Inflammatory macrophage treated with lipopolysaccharide for 1 hour (primary cell): Measurements from ENCODE around the gene STKLD1.

ENCODE experiments used
- DNase-seq, 2 donors: peaks; one replicate each; pipeline ENCODE4 v3.0.0-alpha.2; 2020 to 2022

Gene STKLD1

GRCh38 chr9:133420392-133420827, 44.2 kb downstream of the STKLD1 start:
- DNase-seq: peak; percentile 10 to 47

- peak in 1 of 2 donors; percentile 22 for DNase-seq
These were observed 45.7 kb downstream of the STKLD1 start, which contains the start of gene ADAMTS13 for GRCh38 chr9:133421615-133422542. ADAMTS13 (plus strand) TSS chr9:133422367; CDS start chr9:133422444, 77 bp downstream.

- DNase-seq: no peak
These were observed 47.0 kb downstream of the STKLD1 start for GRCh38 chr9:133423216-133423615.

GRCh38 chr9:133424187-133424586, 48.0 kb downstream of the STKLD1 start:
- DNase-seq: no peak

GRCh38 chr9:133425049-133425632, 49.0 kb downstream of the STKLD1 start:
- DNase-seq: no peak

- DNase-seq: no peak
These were observed 49.8 kb downstream of the STKLD1 start for GRCh38 chr9:133426011-133426410.

GRCh38 chr9:133427658-133428348, 51.6 kb downstream of the STKLD1 start:
- no peak for DNase-seq

- DNase-seq: no peak
These were observed 52.5 kb downstream of the STKLD1 start for GRCh38 chr9:133428617-133429101.

- no peak for DNase-seq
These were observed 53.0 kb downstream of the STKLD1 start for GRCh38 chr9:133429214-133429613.

- DNase-seq: no peak
These were observed 53.5 kb downstream of the STKLD1 start for GRCh38 chr9:133429641-133430161.

- DNase-seq: no peak
These were observed 54.1 kb downstream of the STKLD1 start for GRCh38 chr9:133430244-133430643.

- DNase-seq: no peak
These were observed 57.2 kb downstream of the STKLD1 start for GRCh38 chr9:133433351-133433843.

- no peak for DNase-seq
These were observed 60.5 kb downstream of the STKLD1 start for GRCh38 chr9:133436681-133437080.

- DNase-seq: peak in 1 of 2 donors; percentile 2
These were observed 61.8 kb downstream of the STKLD1 start for GRCh38 chr9:133437753-133438531.

GRCh38 chr9:133439337-133439736, 63.2 kb downstream of the STKLD1 start:
- DNase-seq: no peak

- no peak for DNase-seq
These were observed 64.7 kb downstream of the STKLD1 start for GRCh38 chr9:133440874-133441273.

GRCh38 chr9:133441571-133441970, 65.4 kb downstream of the STKLD1 start:
- DNase-seq: no peak

- DNase-seq: no peak
These were observed 67.1 kb downstream of the STKLD1 start for GRCh38 chr9:133443248-133443647.

- DNase-seq: no peak
These were observed 67.8 kb downstream of the STKLD1 start for GRCh38 chr9:133443982-133444381.

- no peak for DNase-seq
These were observed 69.3 kb downstream of the STKLD1 start for GRCh38 chr9:133445293-133445969.

- DNase-seq: no peak
These were observed 72.4 kb downstream of the STKLD1 start for GRCh38 chr9:133448487-133448972.
